ENCODE data around the gene BBOX1.

The BBOX1 gene

GRCh38 chr11:27122001-27122400, 81.4 kb downstream of the BBOX1 start:
- H4K20me1 ChIP-seq (ENCODE audit: control insufficient read depth, insufficient read depth, low read depth, low read length) = no peaks in the 10 kb centered on the region
- no peaks in the 10 kb centered on the region for H3K9me2 ChIP-seq (replicated peaks; ENCODE audit: control insufficient read depth, low read length)
- H3K4me1 ChIP-seq (ENCODE audit: control insufficient read depth, low read length) = no peaks in the 10 kb centered on the region
- no peak overlapping the region for H3K4me2 ChIP-seq (ENCODE audit: low read length)
- H3K27me3 ChIP-seq (ENCODE audit: control insufficient read depth, low read length) = no peaks in the 10 kb centered on the region
- no peaks in the 10 kb centered on the region for H3K36me3 ChIP-seq (ENCODE audit: control insufficient read depth, low read length)
- TF ChIP-seq EZH2phosphoT487 (IDR thresholded peaks at IDR 0.05; ENCODE audit: borderline replicate concordance, low read length) = no peak
- TF ChIP-seq CTCF (IDR thresholded peaks at IDR 0.05; ENCODE audit: low read depth, low read length, poor library complexity, severe bottlenecking) = no peak
- no peak overlapping the region for H3K4me3 ChIP-seq (ENCODE audit: low read length)
- H3K27ac ChIP-seq (ENCODE audit: low read depth, low read length) = no peak overlapping the region
- no peaks in the 10 kb centered on the region for H3K9me3 ChIP-seq (ENCODE audit: control insufficient read depth, insufficient read depth, low read length)
- H3K79me2 ChIP-seq (ENCODE audit: control insufficient read depth, low read length) = no peaks in the 10 kb centered on the region
- H3F3A ChIP-seq (ENCODE audit: control insufficient read depth, insufficient read depth) = no peaks in the 10 kb centered on the region

- Histone ChIP-seq H3K4me3 (ENCODE audit: low read length) (no peak overlapping the region), H3K79me2 (ENCODE audit: control insufficient read depth, low read length) (no peaks in the 10 kb centered on the region), H3K27ac (ENCODE audit: low read depth, low read length) (no peak overlapping the region), H4K20me1 (ENCODE audit: control insufficient read depth, insufficient read depth, low read depth, low read length) (no peaks in the 10 kb centered on the region), H3K36me3 (ENCODE audit: control insufficient read depth, low read length) (no peaks in the 10 kb centered on the region), H3K4me2 (ENCODE audit: low read length) (no peak overlapping the region), H3F3A (ENCODE audit: control insufficient read depth, insufficient read depth) (no peaks in the 10 kb centered on the region), H3K9me3 (ENCODE audit: control insufficient read depth, insufficient read depth, low read length) (no peaks in the 10 kb centered on the region), H3K4me1 (ENCODE audit: control insufficient read depth, low read length) (no peaks in the 10 kb centered on the region), H3K27me3 (ENCODE audit: control insufficient read depth, low read length) (no peaks in the 10 kb centered on the region), H3K9me2 (replicated peaks; ENCODE audit: control insufficient read depth, low read length) (no peaks in the 10 kb centered on the region)
- TF ChIP-seq CTCF (IDR thresholded peaks at IDR 0.05; ENCODE audit: low read depth, low read length, poor library complexity, severe bottlenecking) (no peak), EZH2phosphoT487 (IDR thresholded peaks at IDR 0.05; ENCODE audit: borderline replicate concordance, low read length) (no peak)
Measured at GRCh38 chr11:27124514-27125264, 84.1 kb downstream of the BBOX1 start.

- no peak overlapping the region for H3K4me3 ChIP-seq (ENCODE audit: low read length)
- no peaks in the 10 kb centered on the region for H4K20me1 ChIP-seq (ENCODE audit: control insufficient read depth, insufficient read depth, low read depth, low read length)
- no peaks in the 10 kb centered on the region; the same call in 1 of the 2 replicates for H3K9me3 ChIP-seq (ENCODE audit: control insufficient read depth, insufficient read depth, low read length)
- TF ChIP-seq CTCF (IDR thresholded peaks at IDR 0.05; ENCODE audit: low read depth, low read length, poor library complexity, severe bottlenecking) (no peak), EZH2phosphoT487 (IDR thresholded peaks at IDR 0.05; ENCODE audit: borderline replicate concordance, low read length) (no peak)
- H3K4me2 ChIP-seq (ENCODE audit: low read length) = no peak overlapping the region
- H3K79me2 ChIP-seq (ENCODE audit: control insufficient read depth, low read length) = no peaks in the 10 kb centered on the region
- no peaks in the 10 kb centered on the region for H3K36me3 ChIP-seq (ENCODE audit: control insufficient read depth, low read length)
- H3K27ac ChIP-seq (ENCODE audit: low read depth, low read length) = no peak overlapping the region
- H3K4me1 ChIP-seq (ENCODE audit: control insufficient read depth, low read length) = no peaks in the 10 kb centered on the region
- no peaks in the 10 kb centered on the region for H3F3A ChIP-seq (ENCODE audit: control insufficient read depth, insufficient read depth)
- H3K9me2 ChIP-seq (replicated peaks; ENCODE audit: control insufficient read depth, low read length) = no peaks in the 10 kb centered on the region
- no peaks in the 10 kb centered on the region for H3K27me3 ChIP-seq (ENCODE audit: control insufficient read depth, low read length)
Measured at GRCh38 chr11:27129686-27130085, 89.1 kb downstream of the BBOX1 start.
